Mesendoderm (in vitro differentiated cells): Measurements from ENCODE around the gene LRIT1.

ENCODE experiments used
- DNase-seq: peaks from one replicate; pipeline ENCODE4 v3.0.0; 2013
- H2AK5ac ChIP-seq: 2 replicates; pipeline ENCODE4 v1.6.1; 2013; ENCODE audit warnings: low read length, inconsistent platforms
- H2BK120ac ChIP-seq: 2 replicates; pipeline ENCODE4 v1.6.1; 2013; ENCODE audit warnings: low read depth, mild to moderate bottlenecking, low read length, moderate library complexity, mixed read lengths
- H2BK15ac ChIP-seq: replicated peaks from 2 replicates; pipeline ENCODE4 v1.6.1; 2013; ENCODE audit warnings: low read depth, mild to moderate bottlenecking, moderate library complexity
- H2BK5ac ChIP-seq: 2 replicates; pipeline ENCODE4 v1.6.1; 2013; ENCODE audit warnings: low read length, inconsistent platforms
- H3K18ac ChIP-seq: 2 replicates; pipeline ENCODE4 v1.6.1; 2013; ENCODE audit warnings: mild to moderate bottlenecking, low read length, mixed read lengths
- H3K23ac ChIP-seq: one replicate; pipeline ENCODE4 v1.6.1; 2013; ENCODE audit warnings: low read length
- H3K27ac ChIP-seq: 2 replicates; pipeline ENCODE4 v1.5.1; 2013; ENCODE audit warnings: low read depth, mild to moderate bottlenecking, inconsistent platforms, low read length, moderate library complexity
- H3K27me3 ChIP-seq: 2 replicates; pipeline ENCODE4 v1.6.1; 2013; ENCODE audit warnings: low read length, control low read depth, mild to moderate bottlenecking, inconsistent platforms; ENCODE audit not compliant: insufficient read depth, poor library complexity
- H3K36me3 ChIP-seq: 2 replicates; pipeline ENCODE4 v1.6.1; 2013; ENCODE audit warnings: low read length, inconsistent platforms; ENCODE audit not compliant: control insufficient read depth, insufficient read depth
- H3K4ac ChIP-seq: one replicate; pipeline ENCODE4 v1.6.1; 2013; ENCODE audit warnings: low read depth, mild to moderate bottlenecking, low read length, moderate library complexity
- H3K4me1 ChIP-seq: 2 replicates; pipeline ENCODE4 v1.6.1; 2013; ENCODE audit warnings: low read depth, low read length, inconsistent platforms; ENCODE audit not compliant: control insufficient read depth
- H3K4me2 ChIP-seq: 2 replicates; pipeline ENCODE4 v1.6.1; 2013; ENCODE audit warnings: low read length
- H3K4me3 ChIP-seq: 2 replicates; pipeline ENCODE4 v1.5.1; 2013; ENCODE audit warnings: mild to moderate bottlenecking, low read length
- H3K56ac ChIP-seq: one replicate; pipeline ENCODE4 v1.6.1; 2013; ENCODE audit warnings: low read length
- H3K79me1 ChIP-seq: 2 replicates; pipeline ENCODE4 v1.6.1; 2013; ENCODE audit warnings: low read length, inconsistent platforms
- H3K79me2 ChIP-seq: 2 replicates; pipeline ENCODE4 v1.6.1; 2013; ENCODE audit warnings: mild to moderate bottlenecking, low read length; ENCODE audit not compliant: control insufficient read depth, insufficient read depth
- H3K9ac ChIP-seq: 2 replicates; pipeline ENCODE4 v1.6.1; 2013; ENCODE audit warnings: low read length, inconsistent platforms
- H4K5ac ChIP-seq: one replicate; pipeline ENCODE4 v1.6.1; 2013; ENCODE audit warnings: low read length
- H4K8ac ChIP-seq: one replicate; pipeline ENCODE4 v1.6.1; 2013; ENCODE audit warnings: low read depth, mild to moderate bottlenecking, control low read depth, low read length, moderate library complexity
- WGBS: extraction: QIAGEN DNeasy Blood & Tissue Kit; methylation state at CpG from one replicate; pipeline ENCODE4 v1.1.7; 2013; ENCODE audit warnings: low lambda C conversion rate, missing lambda C conversion rate; ENCODE audit not compliant: insufficient coverage; ENCODE audit errors: extremely low coverage; 5-methylcytosine and 5-hydroxymethylcytosine counted together

Gene LRIT1

DNA sequence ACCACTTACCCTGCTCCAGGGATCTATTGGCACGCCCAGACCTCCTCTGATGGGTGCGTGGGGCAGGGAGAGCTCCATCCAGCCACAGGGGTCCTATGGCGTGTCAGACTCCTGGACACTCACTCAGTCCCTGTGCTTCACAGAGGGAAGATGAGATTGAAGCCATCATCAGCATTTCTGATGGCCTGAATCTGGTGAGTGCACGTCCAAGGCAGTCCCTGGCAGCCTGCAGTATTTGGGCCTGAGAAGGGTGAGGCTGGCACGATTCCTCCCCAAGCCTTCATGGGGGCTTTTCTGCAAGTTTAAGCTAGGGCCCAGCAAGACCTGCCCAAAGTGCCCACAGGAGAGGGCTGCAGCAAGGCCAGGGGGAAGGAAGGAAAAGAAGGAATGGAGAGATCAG lies 43.7 kb downstream of the LRIT1 start:
- no peak for DNase-seq
- Histone ChIP-seq H3K4me3 (no peak overlapping the region), H2AK5ac (no peak overlapping the region), H3K36me3 (no peaks in the 10 kb centered on the region), H2BK120ac (no peak overlapping the region), H2BK5ac (no peak overlapping the region), H4K8ac (no peak overlapping the region), H3K4ac (no peak overlapping the region), H3K27ac (no peak overlapping the region), H3K79me1 (no peaks in the 10 kb centered on the region), H3K56ac (no peak overlapping the region), H3K4me2 (no peak overlapping the region), H3K18ac (no peak overlapping the region), H3K4me1 (no peaks in the 10 kb centered on the region), H3K27me3 (peaks cover 18% of the 10 kb centered on the region), H3K79me2 (no peaks in the 10 kb centered on the region), H2BK15ac (no peak overlapping the region), H3K23ac (no peak overlapping the region), H4K5ac (no peak overlapping the region), H3K9ac (no peak overlapping the region)
- WGBS: no CpG with 5 or more reads among the region's 5 CpGs

DNA sequence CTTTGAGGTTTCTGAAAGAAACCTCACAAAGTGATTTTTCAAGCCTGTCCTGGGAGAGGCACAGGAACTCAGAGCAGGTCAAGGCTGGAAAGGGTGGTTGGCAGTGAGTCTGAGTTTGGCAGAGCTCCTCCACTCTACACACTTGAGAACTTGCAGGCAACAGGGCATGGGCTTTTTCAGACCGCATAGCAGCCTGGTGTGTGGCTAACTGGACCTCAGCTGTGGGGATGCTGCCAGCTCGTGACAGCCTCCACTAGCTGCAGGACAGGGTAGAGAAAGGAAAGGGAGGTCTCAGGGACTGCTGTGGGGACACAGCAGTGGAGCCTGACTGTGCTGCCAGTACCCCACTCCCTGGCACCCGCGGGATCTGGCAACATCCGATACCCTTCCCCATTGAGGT lies 44.4 kb downstream of the LRIT1 start:
- H3K79me2 ChIP-seq: no peaks in the 10 kb centered on the region
- no peak overlapping the region for H3K4ac ChIP-seq
- H2BK15ac ChIP-seq: no peak overlapping the region
- no peak overlapping the region for H3K27ac ChIP-seq
- H3K23ac ChIP-seq: no peak overlapping the region
- no peak overlapping the region for H3K18ac ChIP-seq
- no peak overlapping the region for H3K56ac ChIP-seq
- H3K27me3 ChIP-seq: peaks cover 18% of the 10 kb centered on the region
- H4K8ac ChIP-seq: no peak overlapping the region
- no peak overlapping the region for H3K4me3 ChIP-seq
- H3K9ac ChIP-seq: no peak overlapping the region
- no peak overlapping the region for H2BK120ac ChIP-seq
- no peak overlapping the region for H4K5ac ChIP-seq
- H2BK5ac ChIP-seq: no peak overlapping the region
- no peak for DNase-seq
- no peaks in the 10 kb centered on the region for H3K4me1 ChIP-seq
- no peaks in the 10 kb centered on the region for H3K79me1 ChIP-seq
- no peak overlapping the region for H2AK5ac ChIP-seq
- H3K36me3 ChIP-seq: no peaks in the 10 kb centered on the region
- no peak overlapping the region for H3K4me2 ChIP-seq
- WGBS: no CpG with 5 or more reads among the region's 5 CpGs

DNA sequence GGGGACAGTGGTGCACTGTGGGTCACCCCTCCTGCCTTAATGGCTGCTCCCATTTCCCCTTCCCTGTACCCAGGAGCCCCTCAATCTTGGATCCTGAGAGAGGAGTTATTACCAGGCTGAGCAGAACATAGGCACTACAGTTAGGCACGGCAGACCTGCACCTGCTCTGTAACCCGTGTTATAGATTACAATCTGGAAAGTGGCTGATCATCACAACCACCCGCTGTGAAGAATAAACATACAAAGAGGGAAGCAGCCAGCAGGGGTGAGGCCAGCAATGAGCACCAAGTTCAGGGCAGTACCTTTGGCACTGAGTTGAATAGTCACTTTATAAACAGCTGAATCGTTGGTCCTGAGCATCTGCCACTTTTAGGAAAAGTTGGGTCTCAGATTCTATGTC lies 45.3 kb downstream of the LRIT1 start:
- Histone ChIP-seq H3K36me3 (no peaks in the 10 kb centered on the region), H2AK5ac (no peak overlapping the region), H3K4ac (no peak overlapping the region), H3K79me1 (no peaks in the 10 kb centered on the region), H3K27ac (no peak overlapping the region), H3K9ac (no peak overlapping the region), H3K4me3 (no peak overlapping the region), H3K27me3 (peaks cover 18% of the 10 kb centered on the region), H3K23ac (no peak overlapping the region), H3K4me1 (no peaks in the 10 kb centered on the region), H4K8ac (no peak overlapping the region), H2BK15ac (no peak overlapping the region), H4K5ac (no peak overlapping the region), H2BK120ac (no peak overlapping the region), H3K79me2 (no peaks in the 10 kb centered on the region), H2BK5ac (no peak overlapping the region), H3K56ac (no peak overlapping the region), H3K4me2 (no peak overlapping the region), H3K18ac (no peak overlapping the region)
- no CpG with 5 or more reads among the region's 4 CpGs for WGBS
- DNase-seq: peak; percentile 64

DNA sequence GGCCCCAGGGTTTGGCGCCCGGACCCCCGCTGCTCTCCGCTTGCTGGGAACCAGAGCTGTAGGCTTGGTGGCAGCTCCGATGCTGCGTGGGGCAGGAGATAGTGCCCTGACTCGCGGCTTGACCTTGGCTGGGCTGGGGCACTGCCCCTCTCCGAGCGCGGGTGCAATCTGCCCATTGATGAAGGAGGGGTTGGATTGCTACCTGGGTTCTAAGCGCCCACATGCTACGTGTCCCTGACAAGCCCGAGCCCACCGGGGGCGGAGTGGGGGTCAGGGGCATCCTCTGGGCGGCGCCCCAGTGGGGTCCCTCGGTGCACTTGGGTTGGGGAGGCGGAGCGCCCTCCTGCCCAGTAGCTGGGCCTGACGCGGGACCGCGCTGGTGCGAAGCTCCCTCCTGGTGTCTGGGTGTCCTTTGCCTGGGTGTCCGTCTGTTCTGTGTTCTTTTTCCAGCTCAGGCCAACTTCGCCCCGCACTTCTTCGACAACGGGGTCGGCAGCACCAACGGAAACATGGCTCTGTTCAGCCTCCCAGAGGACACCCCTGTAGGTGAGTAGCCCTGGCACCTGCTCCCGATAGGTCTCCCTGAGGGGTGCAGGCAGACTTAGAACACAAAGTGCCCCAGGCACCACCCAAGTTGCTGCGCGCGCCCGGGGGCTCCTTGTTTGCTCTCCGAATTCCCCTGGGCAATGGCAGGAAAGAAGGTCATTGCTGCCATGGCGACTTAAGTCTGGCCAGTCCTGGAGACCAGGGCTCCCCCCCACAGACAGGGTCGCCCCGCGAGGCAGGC lies 46.1 kb downstream of the LRIT1 start:
- Histone ChIP-seq H3K27ac (no peak overlapping the region), H3K79me2 (no peaks in the 10 kb centered on the region), H3K9ac (peak overlapping the region; percentile 58), H3K18ac (no peak overlapping the region), H4K8ac (no peak overlapping the region), H3K4me2 (peak overlapping the region; percentile 94), H3K4ac (no peak overlapping the region), H3K23ac (peak overlapping the region; percentile 89), H3K56ac (no peak overlapping the region), H2BK5ac (no peak overlapping the region), H2BK15ac (no peak overlapping the region), H2BK120ac (no peak overlapping the region), H3K36me3 (no peaks in the 10 kb centered on the region), H3K4me3 (peak overlapping the region; percentile 19), H2AK5ac (no peak overlapping the region), H3K79me1 (no peaks in the 10 kb centered on the region), H3K27me3 (peaks cover 18% of the 10 kb centered on the region), H3K4me1 (no peaks in the 10 kb centered on the region), H4K5ac (no peak overlapping the region)
- no peak for DNase-seq
- WGBS: no CpG with 5 or more reads among the region's 43 CpGs

DNA sequence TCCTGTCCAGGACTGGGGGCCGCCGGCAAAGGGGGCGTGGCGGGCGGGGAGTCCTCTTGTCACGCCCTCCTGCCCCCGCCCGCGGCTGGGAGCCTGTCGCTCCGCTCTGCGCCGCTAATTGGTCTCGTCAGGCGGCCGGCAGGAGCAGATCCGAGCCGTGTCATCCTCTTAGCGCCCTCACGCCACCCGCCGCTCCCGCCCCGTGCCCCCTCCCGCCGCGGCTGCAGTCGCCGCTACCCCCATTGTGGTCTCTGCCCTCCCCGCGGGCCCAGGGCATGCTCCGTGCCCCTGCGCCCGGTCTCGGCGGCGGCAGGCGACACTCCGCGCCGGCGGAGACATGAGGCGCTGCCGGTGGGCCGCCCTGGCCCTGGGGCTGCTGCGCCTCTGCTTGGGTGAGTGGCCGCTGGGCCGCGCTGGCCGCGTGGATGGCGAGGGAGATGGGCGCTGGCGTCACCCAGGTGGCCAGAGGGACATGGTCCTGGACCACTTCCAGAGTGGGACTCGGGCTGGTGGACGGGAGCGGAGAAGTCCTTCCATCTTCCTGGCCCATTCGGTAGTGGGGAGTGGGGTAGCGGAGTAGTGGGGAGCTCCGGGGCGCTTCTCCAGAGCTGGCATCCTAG lies 46.8 kb downstream of the LRIT1 start, which contains the start of gene CDHR1:
Gene CDHR1, plus strand, starts transcription at position 114 of the 620 bp plus-strand sequence. Its CDS starts 224 bp downstream, at position 338.
- no peaks in the 10 kb centered on the region for H3K4me1 ChIP-seq
- H3K36me3 ChIP-seq: no peaks in the 10 kb centered on the region
- WGBS: no CpG with 5 or more reads among the region's 61 CpGs
- H3K4ac ChIP-seq: no peak within 1 kb of the TSS
- peak within 1 kb of the TSS; percentile 89 for H3K23ac ChIP-seq
- no peak within 1 kb of the TSS for H2BK15ac ChIP-seq
- no peaks in the 10 kb centered on the region for H3K79me2 ChIP-seq
- H3K4me3 ChIP-seq: peak within 1 kb of the TSS; percentile 19
- peaks cover 18% of the 10 kb centered on the region for H3K27me3 ChIP-seq
- no peak within 1 kb of the TSS for H3K18ac ChIP-seq
- no peaks in the 10 kb centered on the region for H3K79me1 ChIP-seq
- no peak within 1 kb of the TSS for H4K8ac ChIP-seq
- no peak within 1 kb of the TSS for H4K5ac ChIP-seq
- no peak within 1 kb of the TSS for H3K27ac ChIP-seq
- H2BK5ac ChIP-seq: no peak within 1 kb of the TSS
- H2AK5ac ChIP-seq: no peak within 1 kb of the TSS
- no peak within 1 kb of the TSS for H2BK120ac ChIP-seq
- H3K4me2 ChIP-seq: peak within 1 kb of the TSS; percentile 94
- peak within 1 kb of the TSS; percentile 81 for H3K56ac ChIP-seq
- H3K9ac ChIP-seq: peak within 1 kb of the TSS; percentile 58
- peak; percentile 65 for DNase-seq
